Activated CD8-positive, alpha-beta memory T cell treated with anti-CD3 and anti-CD28 coated beads, Interleukin-2, amount 50 U/mL, for 24 hours (primary cell): ENCODE data around the gene PEA15.
A peak's percentile ranks its signal among the peaks of the same experiment; 100 is the strongest.

Source experiments
- DNase-seq: peaks from one replicate; pipeline ENCODE4 v3.0.0-alpha.2; 2020; ENCODE audit errors: extremely low read depth

PEA15 gene, protein sequence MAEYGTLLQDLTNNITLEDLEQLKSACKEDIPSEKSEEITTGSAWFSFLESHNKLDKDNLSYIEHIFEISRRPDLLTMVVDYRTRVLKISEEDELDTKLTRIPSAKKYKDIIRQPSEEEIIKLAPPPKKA

DNA sequence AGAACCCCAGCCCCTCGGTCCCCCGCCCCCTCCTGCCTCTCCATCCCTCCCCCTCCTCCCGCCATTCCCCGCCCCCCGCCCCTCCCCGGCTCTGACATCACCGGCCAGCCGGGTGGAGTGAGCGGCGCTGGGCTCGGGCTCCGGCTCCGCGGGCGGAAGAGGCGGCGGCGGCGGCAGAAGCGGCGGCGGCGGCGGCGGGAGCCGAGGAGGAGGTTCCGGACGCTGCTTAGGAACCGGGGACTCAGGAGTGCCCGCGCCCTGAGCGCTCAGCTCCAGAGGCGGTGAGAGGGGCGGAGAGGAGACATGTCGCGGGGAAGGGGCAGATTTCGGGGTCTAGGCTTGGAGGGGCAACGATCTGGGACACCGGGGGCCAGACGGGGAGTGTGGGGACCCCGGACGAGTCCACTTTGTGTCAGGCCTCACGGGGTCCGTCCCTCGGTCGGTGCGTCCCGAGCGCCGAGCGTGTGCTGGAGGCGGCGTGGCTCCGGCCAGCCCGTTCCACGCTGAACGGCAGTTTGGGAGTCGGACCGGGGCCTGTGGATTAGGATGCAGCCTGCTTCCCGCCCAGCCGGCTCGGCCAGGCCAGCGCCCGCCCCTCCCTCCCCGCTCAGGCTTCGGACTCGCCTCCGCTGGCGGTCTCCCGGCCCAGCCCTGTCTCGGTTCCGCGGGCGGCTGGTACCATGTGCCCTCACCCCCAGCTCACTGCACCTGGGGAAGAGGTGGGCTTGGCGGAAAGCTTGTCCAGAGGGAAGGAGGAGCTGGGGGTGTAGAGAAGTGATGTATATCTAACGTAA, at the start of gene PEA15:
Gene PEA15 (plus strand): TSS at position 143 of the 794 bp plus-strand sequence. CDS start 6,161 bp downstream, outside the sequence.
- DNase-seq: peak; percentile 19

DNA sequence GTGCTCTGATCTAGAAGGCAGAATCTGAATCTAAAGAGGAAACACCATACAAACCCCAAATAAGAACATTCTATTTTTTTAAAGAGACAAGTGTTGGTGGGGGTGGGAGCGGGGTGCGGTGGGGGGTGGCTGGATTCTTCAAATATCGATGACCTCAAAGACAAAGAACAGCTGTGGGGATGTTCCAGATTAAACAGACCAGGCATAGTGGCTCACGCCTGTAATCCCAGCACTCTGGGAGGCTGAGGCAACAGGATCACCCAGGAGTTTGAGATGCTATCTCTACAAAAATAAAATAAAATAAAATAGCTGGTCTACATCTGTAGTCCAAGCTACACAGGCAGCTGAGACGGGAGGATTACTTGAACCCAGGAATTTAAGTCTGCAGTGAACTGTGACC, 48.8 kb upstream of the PEA15 start:
- DNase-seq: no peak

DNA sequence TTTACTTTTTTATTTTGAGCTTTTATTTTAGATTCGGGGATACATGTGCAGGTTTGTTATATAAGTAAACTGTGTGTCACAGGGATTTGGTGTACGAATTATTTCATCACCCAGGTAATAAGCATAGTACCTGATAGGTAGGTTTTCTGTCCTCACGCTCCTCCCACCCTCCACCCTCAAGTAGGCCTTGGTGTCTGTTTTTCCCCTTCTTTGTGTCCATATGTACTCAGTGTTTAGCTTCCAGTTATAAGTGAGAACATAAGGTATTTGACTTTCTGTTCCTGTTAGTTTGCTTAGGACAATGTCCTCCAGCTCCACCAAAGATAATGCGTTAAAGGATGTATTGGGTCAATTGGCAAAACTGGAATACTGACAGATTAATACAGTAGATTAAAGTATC, 48.0 kb upstream of the PEA15 start:
- DNase-seq: no peak

DNA sequence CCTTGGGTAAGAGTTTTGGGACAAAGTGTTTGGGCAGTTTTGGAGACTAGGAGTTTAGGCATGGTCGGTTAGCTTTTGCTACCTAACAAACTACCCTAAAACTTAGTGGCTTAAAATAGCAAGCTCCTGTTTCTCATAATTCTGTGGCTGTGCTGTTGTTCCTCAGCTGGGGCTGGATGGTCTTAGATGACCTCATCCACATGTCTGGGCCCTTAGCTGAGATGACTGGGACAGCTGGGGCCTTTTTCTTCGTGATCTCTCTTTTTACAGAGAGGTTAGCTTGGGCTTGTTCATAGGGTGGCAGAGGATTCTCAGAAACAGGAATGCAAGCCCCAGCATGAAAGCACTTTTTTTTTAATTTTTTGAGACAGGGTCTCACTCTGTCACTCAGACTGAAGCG, 47.2 kb upstream of the PEA15 start:
- no peak for DNase-seq

DNA sequence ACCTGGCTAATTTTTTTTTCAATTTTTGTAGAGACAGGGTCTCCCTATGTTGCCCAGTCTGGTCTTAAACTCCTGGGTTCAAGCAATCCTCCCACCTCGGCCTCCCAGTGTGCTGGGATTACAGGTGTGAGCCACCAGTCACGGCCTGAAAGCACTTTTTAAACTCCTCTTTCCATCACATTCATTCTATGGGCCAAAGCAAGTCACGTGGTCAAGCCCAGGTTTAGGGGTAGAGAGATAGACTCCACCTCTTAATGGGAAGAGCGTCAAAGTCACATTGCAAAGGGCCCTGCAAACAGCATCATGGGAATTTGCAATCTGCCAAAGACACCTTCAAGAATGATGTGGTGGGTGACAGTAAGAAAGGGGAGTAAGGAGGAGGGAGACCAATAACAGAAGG, 46.6 kb upstream of the PEA15 start:
- DNase-seq: no peak

DNA sequence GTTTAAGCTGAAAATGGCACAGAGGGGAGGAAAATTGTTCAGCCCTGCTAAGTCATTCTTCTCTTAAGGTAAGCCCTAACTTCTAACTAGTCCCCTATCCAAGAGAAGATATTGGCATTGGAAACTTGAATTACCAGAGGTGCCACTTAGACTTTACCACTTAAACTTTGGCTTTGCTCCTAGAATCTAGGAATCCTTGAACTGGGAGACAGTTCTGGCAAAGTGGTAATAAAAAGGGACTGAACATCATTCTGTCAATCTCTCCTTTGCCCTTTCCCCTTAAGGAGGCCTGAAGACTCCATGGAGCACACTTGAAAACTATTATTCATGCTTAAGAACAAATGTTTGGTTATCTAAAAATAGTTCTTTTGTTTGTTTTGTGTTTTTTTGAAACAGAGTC, 45.3 kb upstream of the PEA15 start:
- DNase-seq: no peak

DNA sequence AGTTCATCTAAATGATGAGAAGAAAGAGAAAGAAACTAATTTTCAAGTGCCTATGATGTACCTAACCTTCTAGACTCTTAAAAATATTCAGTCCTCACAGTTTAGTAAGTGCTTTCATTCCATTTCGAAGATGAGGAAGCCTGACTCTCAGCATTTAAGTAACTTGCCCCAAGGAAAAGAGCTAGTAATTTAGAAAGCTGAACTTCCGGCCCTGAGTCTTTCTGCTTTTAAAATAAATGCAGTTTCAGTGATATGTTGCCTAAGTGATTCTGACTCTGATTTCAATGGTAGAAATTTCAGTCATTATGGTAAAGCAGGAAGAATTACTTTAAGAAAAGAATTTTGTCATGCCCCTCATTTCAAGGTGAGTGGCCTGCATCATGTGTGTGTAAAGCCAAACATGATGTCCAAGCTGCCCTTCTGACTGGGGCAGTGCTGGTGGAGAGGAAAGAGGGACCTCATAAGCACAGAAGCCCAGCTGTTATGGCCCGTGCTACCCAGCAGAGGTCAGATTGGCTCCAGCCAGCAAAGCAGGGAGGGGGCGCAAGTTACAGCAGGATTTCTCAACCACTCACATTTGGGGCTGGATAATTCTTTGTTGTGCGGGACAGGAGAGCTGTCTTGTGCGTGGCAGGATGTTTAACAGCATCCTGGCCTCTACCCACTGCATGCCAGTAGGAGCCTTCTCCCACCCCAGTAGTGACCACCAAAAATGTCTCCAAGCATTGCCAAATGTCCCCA, 43.0 kb upstream of the PEA15 start:
- DNase-seq: no peak

DNA sequence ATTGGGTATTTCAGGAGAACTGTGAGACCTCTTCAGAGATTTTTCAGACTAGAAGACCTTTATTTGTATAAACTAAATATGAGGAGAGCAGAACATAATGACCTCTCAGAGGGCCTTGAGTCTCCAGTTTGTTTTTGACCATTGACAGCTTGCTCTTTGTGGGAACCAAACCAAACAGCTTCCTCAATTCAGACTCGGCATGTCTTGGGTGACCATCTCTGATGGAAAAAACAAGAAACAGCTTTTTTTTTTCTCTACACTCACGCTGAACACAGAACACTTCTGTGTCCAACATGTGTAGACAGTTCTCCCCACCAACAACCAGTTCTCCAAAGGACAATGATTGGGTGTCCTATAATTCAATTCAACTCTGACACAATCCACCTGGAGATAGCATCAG, 42.3 kb upstream of the PEA15 start:
- no peak for DNase-seq

DNA sequence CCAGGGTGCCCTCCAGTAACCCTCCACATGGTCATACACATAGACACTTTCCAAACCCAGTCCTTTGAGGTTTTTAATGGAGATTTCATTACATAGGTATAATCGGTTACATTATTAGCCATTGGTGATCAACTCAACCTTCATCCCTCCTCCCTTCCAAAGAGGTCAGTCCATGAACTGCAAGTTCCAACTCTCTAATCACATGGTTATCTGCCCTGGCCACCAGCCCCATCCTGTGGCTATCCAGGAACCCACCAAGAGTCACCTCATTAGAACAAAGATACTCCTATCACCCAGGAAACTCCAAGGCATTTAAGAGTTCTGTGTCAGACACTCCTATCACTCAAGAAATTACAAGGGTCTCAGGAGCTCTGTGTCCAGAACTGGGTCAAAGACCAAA, 41.6 kb upstream of the PEA15 start:
- DNase-seq: no peak

DNA sequence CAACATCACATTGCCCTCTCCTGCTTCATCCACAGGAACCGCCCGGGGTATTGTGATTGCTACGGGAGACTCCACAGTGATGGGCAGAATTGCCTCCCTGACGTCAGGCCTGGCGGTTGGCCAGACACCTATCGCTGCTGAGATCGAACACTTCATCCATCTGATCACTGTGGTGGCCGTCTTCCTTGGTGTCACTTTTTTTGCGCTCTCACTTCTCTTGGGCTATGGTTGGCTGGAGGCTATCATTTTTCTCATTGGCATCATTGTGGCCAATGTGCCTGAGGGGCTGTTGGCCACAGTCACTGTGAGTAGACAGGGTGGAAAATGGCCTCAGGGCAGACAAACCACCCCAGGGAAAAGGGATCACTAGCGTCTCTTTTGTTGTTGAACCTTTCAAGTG, 41.1 kb upstream of the PEA15 start:
- DNase-seq: no peak

DNA sequence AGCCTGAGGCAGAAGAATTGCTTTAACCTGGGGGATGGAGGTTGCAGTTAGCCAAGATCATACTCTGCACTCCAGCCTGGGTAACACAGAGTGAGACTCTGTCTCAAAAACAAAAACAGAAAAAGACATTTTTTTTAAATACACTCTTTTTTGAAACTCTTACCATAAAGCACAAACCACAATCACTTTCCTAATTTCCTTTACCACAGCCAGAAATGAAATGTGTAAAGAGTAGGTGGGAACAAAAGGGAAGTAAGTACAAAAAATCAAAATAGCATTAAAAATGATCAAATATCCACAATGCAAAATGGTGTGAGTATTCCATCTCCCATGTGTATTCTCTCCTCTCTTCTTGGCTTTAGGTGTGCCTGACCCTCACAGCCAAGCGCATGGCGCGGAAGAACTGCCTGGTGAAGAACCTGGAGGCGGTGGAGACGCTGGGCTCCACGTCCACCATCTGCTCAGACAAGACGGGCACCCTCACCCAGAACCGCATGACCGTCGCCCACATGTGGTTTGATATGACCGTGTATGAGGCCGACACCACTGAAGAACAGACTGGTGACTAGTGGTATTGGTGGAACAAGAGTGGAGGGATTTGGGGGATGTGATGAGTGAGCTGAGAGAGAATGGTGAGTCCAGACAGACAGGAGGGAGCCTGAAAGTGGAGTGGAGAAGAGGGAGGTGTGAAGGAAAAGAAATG, 38.9 kb upstream of the PEA15 start:
- DNase-seq: no peak

DNA sequence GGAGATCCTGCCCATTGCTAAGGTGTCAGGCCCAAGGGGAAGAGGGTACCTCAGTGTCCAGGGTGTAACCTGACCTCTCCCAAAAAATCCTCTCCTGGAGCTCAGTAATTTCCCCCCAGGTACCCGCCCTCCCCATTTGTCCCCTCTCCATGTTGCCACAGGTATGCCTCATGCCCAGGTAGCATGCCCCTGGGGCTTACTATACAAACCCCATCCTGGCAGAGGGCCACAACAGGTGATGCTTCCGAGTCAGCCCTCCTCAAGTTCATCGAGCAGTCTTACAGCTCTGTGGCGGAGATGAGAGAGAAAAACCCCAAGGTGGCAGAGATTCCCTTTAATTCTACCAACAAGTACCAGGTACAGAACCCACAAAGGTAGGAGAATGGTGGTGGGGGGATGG, 38.1 kb upstream of the PEA15 start:
- DNase-seq: no peak

DNA sequence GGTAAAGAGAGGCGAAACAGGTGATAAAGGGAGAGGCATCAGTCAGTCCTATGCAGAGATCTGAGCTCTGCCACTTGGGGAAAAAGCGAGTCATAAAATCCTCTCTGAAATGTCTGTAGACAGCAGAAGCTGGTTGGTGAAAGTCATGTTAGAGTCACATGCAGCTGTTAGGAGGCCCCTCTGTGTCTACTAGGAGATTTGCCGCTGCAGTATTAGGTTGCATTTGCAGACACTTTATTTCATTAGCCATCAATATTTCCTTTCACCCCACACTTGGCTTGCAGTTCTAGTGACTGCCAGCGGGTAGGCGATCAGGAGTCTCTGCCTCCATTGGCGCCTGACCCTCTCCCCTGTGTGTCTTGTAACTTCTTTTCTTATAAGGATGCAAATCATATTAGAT, 37.6 kb upstream of the PEA15 start:
- DNase-seq: no peak

DNA sequence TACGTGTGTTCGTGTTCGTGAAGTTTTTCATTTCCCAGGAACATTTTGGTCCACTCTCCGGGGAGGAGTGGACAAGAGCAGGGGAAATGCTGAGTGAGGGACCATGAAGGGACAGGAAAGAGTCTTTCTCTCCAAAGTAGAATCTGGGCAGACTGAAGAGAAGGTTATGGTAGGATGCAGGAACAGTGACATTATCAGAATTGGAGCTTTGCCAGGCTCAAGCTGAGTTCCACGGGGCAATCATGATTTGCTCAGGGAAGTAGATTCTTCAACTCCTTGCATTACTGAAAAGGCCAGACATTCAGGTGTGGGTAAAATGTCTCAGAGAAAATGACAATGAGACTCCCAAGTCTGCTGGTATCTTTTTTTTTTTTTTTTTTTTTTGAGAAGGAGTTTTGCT, 37.2 kb upstream of the PEA15 start:
- DNase-seq: no peak

DNA sequence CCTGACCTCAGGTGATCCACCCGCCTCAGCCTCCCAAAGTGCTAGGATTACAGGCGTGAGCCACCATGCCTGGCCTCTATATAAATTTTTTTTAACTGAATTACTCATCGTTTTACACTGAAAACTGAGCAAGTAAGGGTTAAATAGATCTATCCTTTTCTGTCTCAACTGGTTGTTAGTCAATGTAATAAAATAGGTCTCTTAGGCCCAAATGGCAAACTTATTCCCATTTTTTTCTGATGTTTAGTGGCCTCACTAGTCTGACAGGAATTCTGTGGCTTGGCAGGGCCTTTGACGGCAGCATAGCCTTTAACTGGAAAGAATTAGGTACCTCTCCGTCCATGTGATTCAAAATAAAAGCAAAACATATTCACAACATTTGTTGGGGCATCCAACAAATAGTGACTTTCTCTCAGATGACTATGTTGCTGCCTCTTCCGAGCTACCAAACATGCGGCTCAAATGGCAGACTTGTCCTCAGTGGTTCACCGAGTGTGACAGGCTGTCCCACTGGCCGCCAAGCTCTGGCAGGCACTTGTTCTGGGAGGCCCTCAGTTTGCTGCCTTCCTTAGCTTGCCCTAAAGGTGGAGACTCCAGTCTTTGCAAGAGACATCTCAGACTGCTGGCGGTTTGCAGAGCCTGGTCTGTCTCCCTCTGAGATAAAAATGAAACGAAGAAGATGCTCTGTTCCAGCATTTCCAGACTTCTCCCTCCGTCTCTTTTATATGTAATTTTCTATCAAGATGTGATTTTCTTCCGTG, 36.4 kb upstream of the PEA15 start:
- DNase-seq: no peak

DNA sequence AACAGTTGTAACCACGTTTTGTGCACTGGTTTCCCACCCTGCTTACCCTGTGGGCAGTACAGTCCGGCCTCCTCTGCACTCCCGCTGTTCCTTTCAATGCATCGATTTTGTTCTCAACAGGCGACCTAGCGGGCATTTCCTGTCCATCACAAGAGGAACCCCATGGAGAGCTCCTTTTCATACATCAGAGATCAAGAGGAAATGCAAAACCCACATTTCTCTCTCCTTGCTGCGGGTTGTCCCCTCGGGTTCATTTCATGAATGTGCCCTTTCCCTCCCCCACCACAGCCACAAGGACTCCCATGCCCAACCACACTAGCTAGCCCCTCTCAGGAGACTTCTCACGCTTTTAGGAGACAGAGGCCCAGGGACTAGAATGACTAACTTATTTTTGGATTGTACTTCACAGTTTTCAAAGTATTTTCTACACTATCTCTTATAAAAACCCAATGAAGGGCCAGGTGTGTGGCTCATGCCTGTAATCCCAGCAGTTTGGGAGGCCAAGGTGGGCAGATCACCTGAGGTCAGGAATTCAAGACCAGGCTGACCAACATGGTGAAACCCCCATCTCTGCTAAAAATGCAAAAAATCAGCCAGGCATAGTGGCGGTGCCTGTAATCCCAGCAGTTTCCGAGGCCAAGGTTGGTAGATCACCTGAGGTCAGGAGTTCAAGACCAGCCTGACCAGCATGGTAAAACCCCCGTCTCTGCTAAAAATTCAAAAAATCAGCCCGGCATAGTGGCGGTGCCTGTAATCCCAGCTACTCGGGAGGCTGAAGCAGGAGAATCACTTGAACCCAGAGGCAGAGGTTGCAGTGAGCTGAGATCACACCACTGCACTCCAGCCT, 35.4 kb upstream of the PEA15 start:
- DNase-seq: no peak

DNA sequence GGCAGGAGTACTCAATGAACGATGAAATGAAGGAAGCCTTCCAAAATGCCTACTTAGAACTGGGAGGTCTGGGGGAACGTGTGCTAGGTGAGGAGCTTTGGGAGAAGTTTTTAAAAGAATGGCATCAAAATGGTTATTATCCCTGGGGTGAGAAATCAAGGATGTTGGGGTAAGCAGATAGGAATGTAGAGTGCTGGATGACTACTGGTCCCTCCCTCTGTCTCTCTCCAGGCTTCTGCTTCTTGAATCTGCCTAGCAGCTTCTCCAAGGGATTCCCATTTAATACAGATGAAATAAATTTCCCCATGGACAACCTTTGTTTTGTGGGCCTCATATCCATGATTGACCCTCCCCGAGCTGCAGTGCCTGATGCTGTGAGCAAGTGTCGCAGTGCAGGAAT, 33.8 kb upstream of the PEA15 start:
- no peak for DNase-seq

DNA sequence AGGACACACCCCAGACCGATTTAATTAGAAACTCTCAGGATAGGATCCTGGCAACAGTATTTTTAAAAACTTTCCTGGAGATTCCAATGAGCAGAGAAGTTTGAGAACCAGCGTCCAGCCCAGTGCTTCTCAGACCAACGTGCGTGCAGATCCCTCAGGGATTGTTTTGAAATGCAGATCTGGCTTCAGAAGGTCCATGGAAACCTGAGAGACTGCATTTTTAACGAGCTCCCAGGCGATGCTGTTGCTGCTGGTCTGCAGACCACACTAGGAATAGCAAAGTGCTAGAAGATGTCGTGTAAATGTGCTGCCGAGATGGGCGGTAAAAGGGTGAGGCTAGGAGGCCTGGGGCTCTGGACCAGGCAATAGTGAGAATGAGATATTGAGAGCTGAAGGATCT, 33.2 kb upstream of the PEA15 start:
- DNase-seq: no peak

DNA sequence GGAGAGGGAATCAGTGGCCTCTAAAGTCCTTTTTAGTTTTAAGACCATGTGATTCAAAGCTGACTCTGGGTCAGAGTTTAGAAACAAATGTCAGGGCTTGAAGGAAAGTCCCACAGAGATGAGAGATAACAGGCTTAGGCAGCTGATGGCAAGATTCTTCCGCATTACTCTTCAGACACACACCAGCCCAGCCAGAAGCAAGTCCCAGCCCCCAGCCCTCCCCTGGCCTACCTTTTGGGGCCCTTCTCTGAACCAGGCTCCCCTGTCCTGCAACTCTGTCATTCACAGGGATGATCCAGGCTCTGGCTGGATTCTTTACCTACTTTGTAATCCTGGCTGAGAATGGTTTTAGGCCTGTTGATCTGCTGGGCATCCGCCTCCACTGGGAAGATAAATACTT, 28.0 kb upstream of the PEA15 start:
- no peak for DNase-seq

DNA sequence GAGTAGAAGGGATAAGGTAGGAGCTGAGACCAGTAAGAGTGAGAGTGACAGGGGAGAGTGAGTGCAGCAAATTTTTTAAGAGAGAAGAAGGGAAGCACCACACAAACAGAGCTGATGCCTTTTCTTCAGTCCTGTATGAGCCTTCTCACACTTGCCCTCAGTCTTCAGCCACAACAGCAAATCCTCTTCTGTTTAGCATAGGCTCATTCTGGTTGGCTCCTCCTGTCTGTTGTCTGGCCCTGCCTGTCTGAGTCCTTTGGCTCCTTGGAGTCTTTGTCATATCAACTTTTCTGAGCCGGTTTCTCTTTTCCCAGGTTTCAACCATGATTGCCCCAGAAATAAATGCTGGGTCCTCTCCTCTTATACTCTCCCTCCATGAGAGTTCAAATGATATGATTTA, 27.5 kb upstream of the PEA15 start:
- DNase-seq: no peak

DNA sequence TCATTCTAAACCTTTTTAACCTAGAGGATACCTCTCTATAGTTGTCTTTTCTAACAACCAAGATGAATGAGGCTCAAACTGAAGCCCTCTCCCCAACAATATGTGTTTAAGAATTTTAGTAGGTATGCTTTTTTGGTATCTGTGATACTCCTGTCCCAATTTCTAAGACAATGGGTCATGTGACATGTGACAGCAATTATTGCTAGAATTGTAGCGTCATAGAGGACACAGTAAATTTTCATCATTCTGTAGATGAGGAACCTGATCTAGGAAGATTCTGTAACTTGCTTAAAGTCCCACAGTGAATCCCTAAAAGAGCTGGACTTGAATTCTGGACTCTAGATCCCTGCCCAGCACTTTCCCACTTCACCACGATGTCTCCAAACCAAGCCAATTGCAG, 26.5 kb upstream of the PEA15 start:
- no peak for DNase-seq
